Fibroblast of lung (primary cell): ENCODE data around the gene SPIB. TPM values are rescaled to one million over a fixed set of nuclear protein-coding genes. Genes with fewer than 3 reads are reported as not detected.

ENCODE experiments used
- DNase-seq, 2 donors: peaks; one replicate each; pipeline versions ENCODE4 v3.0.0 to v3.0.0-alpha.2; 2010; ENCODE audit warnings: low read depth in 2 of 2
- H2AFZ ChIP-seq: 2 replicates; pipeline ENCODE4 v1.5.1; 2012; ENCODE audit warnings: low read length, control low read depth, inconsistent platforms
- H3K27ac ChIP-seq: 2 replicates; pipeline ENCODE4 v1.5.1; 2011; ENCODE audit warnings: low read length, control low read depth; ENCODE audit not compliant: insufficient read depth
- H3K27me3 ChIP-seq: 2 replicates; pipeline ENCODE4 v1.5.1; 2011; ENCODE audit warnings: mild to moderate bottlenecking, low read length; ENCODE audit not compliant: control insufficient read depth, insufficient read depth
- H3K36me3 ChIP-seq: 2 replicates; pipeline ENCODE4 v1.5.1; 2011; ENCODE audit warnings: low read length; ENCODE audit not compliant: control insufficient read depth, insufficient read depth
- H3K4me1 ChIP-seq: 2 replicates; pipeline ENCODE4 v1.5.1; 2011; ENCODE audit warnings: low read length; ENCODE audit not compliant: control insufficient read depth, insufficient read depth; ENCODE audit errors: extremely low read depth
- H3K4me2 ChIP-seq: 2 replicates; pipeline ENCODE4 v1.5.1; 2011; ENCODE audit warnings: low read length, control low read depth; ENCODE audit not compliant: insufficient read depth; ENCODE audit errors: extremely low read depth
- H3K4me3 ChIP-seq, 4 experiments: fragments of 200-600 bp in 1 of 4; sonication (generic) in 1 of 4; replicated peaks in 1 of 4; 2 replicates each; pipeline ENCODE4 v1.5.1; 2011 to 2016; ENCODE audit warnings: low read length in 4 of 4, low read depth in 3 of 4, mild to moderate bottlenecking in 3 of 4, control low read depth in 2 of 4, inconsistent platforms in 1 of 4, mixed read lengths in 1 of 4; ENCODE audit not compliant: insufficient read depth in 1 of 4; ENCODE audit errors: control extremely low read depth in 1 of 4
- H3K79me2 ChIP-seq: 2 replicates; pipeline ENCODE4 v1.5.1; 2012; ENCODE audit warnings: mild to moderate bottlenecking, low read length, inconsistent platforms; ENCODE audit not compliant: control insufficient read depth, insufficient read depth
- H3K9ac ChIP-seq: 2 replicates; pipeline ENCODE4 v1.5.1; 2011; ENCODE audit warnings: mild to moderate bottlenecking, low read length, control low read depth; ENCODE audit not compliant: insufficient read depth
- H3K9me3 ChIP-seq: 2 replicates; pipeline ENCODE4 v1.5.1; 2012; ENCODE audit warnings: low read depth, low read length; ENCODE audit not compliant: control insufficient read depth, insufficient read depth
- H4K20me1 ChIP-seq: 2 replicates; pipeline ENCODE4 v1.5.1; 2011; ENCODE audit warnings: low read length; ENCODE audit not compliant: control insufficient read depth, insufficient read depth; ENCODE audit errors: extremely low read depth
- EZH2 ChIP-seq: IDR thresholded peaks from 2 replicates; pipeline ENCODE4 v1.5.1; 2012; ENCODE audit warnings: low read length, control low read depth, mild to moderate bottlenecking; ENCODE audit errors: missing control alignments
- polyA plus RNA-seq, 2 donors: library from polyadenylated mRNA; depleted of rRNA in 1 of 2; stranded (reverse) in 1 of 2; unstranded in 1 of 2; fragments of >200 nt; gene quantifications; 2 replicates each; pipeline ENCODE4 v1.2.1, GENCODE V29; 2011 to 2012; ENCODE audit warnings: missing spikeins in 1 of 2
- total RNA-seq: library from RNA; depleted of rRNA; stranded (reverse); fragments of >200 nt; gene quantifications from 2 replicates; pipeline ENCODE4 v1.2.1, GENCODE V29; 2014
- TF ChIP-seq, protein P1 (sequence below), 2 donors: IDR thresholded peaks in 1 of 2; conservative IDR thresholded peaks in 1 of 2; 1 replicate in 1 of 2; 2 replicates in 1 of 2; pipeline ENCODE4 v1.5.1; 2011 to 2012; ENCODE audit warnings: low read length in 2 of 2, control low read depth in 1 of 2, inconsistent platforms in 1 of 2, low read depth in 1 of 2, mild to moderate bottlenecking in 1 of 2

Gene SPIB
- total and polyA plus RNA-seq, 2 donors (not counting 1 experiment from before 2014, with no cell fraction given) = not detected

DNA sequence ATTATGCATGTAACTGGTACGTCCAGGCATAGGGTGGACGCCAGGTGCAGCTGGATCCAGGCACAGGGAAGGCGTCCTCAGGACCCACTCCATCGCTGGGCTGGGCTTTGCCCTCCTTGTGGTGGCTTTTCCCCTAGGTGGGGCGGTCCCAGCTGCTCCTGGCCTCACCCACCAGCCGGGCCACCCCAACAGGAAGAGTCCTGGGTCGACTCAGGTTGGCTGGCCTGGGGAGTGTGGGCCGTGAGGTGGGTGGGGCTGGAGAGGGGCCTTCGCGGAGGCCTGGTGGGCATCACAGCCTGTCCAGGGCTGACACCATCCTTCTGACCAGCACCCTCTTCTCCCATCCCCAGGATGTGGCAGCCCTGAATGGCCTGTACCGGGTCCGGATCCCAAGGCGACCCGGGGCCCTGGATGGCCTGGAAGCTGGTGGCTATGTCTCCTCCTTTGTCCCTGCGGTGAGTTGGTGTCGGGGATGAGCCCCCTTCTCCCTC lies 61.1 kb downstream of the SPIB start:
- H4K20me1 ChIP-seq = no peaks in the 10 kb centered on the region
- no peak for DNase-seq
- H3K27me3 ChIP-seq = no peaks in the 10 kb centered on the region
- TF ChIP-seq EZH2 = no peak
- TF ChIP-seq, protein P1, sequence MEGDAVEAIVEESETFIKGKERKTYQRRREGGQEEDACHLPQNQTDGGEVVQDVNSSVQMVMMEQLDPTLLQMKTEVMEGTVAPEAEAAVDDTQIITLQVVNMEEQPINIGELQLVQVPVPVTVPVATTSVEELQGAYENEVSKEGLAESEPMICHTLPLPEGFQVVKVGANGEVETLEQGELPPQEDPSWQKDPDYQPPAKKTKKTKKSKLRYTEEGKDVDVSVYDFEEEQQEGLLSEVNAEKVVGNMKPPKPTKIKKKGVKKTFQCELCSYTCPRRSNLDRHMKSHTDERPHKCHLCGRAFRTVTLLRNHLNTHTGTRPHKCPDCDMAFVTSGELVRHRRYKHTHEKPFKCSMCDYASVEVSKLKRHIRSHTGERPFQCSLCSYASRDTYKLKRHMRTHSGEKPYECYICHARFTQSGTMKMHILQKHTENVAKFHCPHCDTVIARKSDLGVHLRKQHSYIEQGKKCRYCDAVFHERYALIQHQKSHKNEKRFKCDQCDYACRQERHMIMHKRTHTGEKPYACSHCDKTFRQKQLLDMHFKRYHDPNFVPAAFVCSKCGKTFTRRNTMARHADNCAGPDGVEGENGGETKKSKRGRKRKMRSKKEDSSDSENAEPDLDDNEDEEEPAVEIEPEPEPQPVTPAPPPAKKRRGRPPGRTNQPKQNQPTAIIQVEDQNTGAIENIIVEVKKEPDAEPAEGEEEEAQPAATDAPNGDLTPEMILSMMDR (conservative IDR thresholded peaks at IDR 0.05 in 1 of 2, IDR thresholded peaks at IDR 0.05 in 1 of 2; ENCODE audit: low read depth in 1 of 2, low read length in 2 of 2) = no peak
- no peak overlapping the region for H3K9ac ChIP-seq
- no peak overlapping the region for H3K4me2 ChIP-seq
- peaks cover 9% of the 10 kb centered on the region for H3K36me3 ChIP-seq
- H3K79me2 ChIP-seq = peaks cover 8% of the 10 kb centered on the region
- no peak overlapping the region for H3K27ac ChIP-seq
- H3K9me3 ChIP-seq = no peaks in the 10 kb centered on the region
- H3K4me3 ChIP-seq = no peak overlapping the region
- no peak overlapping the region for H2AFZ ChIP-seq
- no peaks in the 10 kb centered on the region for H3K4me1 ChIP-seq

DNA sequence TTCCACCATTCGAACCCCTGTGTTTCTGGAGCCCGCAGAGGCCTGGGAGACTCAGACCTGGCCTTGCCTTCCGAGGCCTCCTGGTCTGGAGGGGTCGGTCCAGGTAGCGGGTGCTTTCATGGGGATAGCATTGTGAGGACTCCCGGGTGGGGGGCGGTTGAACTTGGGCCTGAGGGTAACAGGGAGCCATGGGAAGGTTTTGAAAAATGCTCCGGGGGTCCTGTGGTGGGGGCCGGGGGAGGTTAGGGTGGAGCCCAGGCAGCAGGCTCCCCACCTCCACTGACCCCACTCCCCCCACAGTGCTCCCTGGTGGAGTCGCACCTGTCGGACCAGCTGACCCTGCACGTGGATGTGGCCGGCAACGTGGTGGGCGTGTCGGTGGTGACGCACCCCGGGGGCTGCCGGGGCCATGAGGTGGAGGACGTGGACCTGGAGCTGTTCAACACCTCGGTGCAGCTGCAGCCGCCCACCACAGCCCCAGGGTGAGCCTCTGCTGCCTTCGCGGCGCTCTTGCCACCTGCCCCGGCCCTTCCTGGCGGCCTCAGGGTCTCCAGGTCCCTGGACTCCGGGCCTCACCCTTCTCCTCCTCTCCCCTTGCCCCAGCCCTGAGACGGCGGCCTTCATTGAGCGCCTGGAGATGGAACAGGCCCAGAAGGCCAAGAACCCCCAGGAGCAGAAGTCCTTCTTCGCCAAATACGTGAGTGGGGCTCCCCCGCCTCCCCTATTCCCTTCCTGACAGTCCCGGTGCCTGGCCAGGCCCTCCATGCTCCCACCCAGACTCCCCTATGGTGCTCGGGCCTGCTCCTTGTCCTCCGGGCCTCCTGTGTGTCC lies 61.8 kb downstream of the SPIB start:
- Histone ChIP-seq H3K27me3 (no peaks in the 10 kb centered on the region), H3K36me3 (peaks cover 9% of the 10 kb centered on the region), H3K27ac (no peak overlapping the region), H3K4me2 (no peak overlapping the region), H3K9ac (no peak overlapping the region), H3K4me1 (no peaks in the 10 kb centered on the region), H2AFZ (no peak overlapping the region), H3K9me3 (no peaks in the 10 kb centered on the region), H4K20me1 (no peaks in the 10 kb centered on the region), H3K79me2 (peaks cover 8% of the 10 kb centered on the region), H3K4me3 (no peak overlapping the region)
- no peak for DNase-seq
- no peak for TF ChIP-seq EZH2

Other genes starting within 250 kb of the SPIB start
- gene MYH14, start 215.3 kb upstream of the SPIB start, total RNA-seq = not detected in 2 replicates
- not detected in 2 replicates for gene MYH14, start 215.3 kb upstream of the SPIB start, polyA plus RNA-seq
- gene KCNC3, start 89.6 kb upstream of the SPIB start, total RNA-seq = under 0.01 TPM in 1 of 2 replicates, not detected in the other
- 0.01 TPM in 2 replicates for gene KCNC3, start 89.6 kb upstream of the SPIB start, polyA plus RNA-seq
- gene NAPSA, start 53.3 kb upstream of the SPIB start, total RNA-seq = under 0.01 and 0.17 TPM in 2 replicates
- 0.03 and 0.15 TPM in 2 replicates for gene NAPSA, start 53.3 kb upstream of the SPIB start, polyA plus RNA-seq
- 75.5 and 82.4 TPM in 2 replicates for gene NR1H2, start 42.5 kb upstream of the SPIB start, total RNA-seq
- gene NR1H2, start 42.5 kb upstream of the SPIB start, polyA plus RNA-seq = 30.3 and 30.4 TPM in 2 replicates
- 16.4 and 23.6 TPM in 2 replicates for gene POLD1, start 34.6 kb upstream of the SPIB start, total RNA-seq
- gene POLD1, start 34.6 kb upstream of the SPIB start, polyA plus RNA-seq = 4.0 and 10.1 TPM in 2 replicates
- gene MYBPC2, start 14.0 kb downstream of the SPIB start, total RNA-seq = under 0.01 and 0.26 TPM in 2 replicates
- 0.02 TPM in 1 of 2 replicates, not detected in the other for gene MYBPC2, start 14.0 kb downstream of the SPIB start, polyA plus RNA-seq
- gene EMC10, start 57.6 kb downstream of the SPIB start, total RNA-seq = 24.1 and 40.8 TPM in 2 replicates
- gene EMC10, start 57.6 kb downstream of the SPIB start, polyA plus RNA-seq = 37.5 and 42.7 TPM in 2 replicates
- 0.51 and 0.66 TPM in 2 replicates for gene GARIN5A, start 57.9 kb downstream of the SPIB start, total RNA-seq
- 0.11 and 0.24 TPM in 2 replicates for gene GARIN5A, start 57.9 kb downstream of the SPIB start, polyA plus RNA-seq
- gene JOSD2, start 92.3 kb downstream of the SPIB start, total RNA-seq = 38.3 and 48.6 TPM in 2 replicates
- gene JOSD2, start 92.3 kb downstream of the SPIB start, polyA plus RNA-seq = 16.3 and 17.3 TPM in 2 replicates
- not detected in 2 replicates for gene ASPDH, start 95.0 kb downstream of the SPIB start, total RNA-seq
- not detected in 2 replicates for gene ASPDH, start 95.0 kb downstream of the SPIB start, polyA plus RNA-seq
- gene LRRC4B, start 149.5 kb downstream of the SPIB start, total RNA-seq = 0.17 and 0.26 TPM in 2 replicates
- 0.02 TPM in 2 replicates for gene LRRC4B, start 149.5 kb downstream of the SPIB start, polyA plus RNA-seq
- not detected in 2 replicates for gene SYT3, start 220.9 kb downstream of the SPIB start, total RNA-seq
- not detected in 2 replicates for gene SYT3, start 220.9 kb downstream of the SPIB start, polyA plus RNA-seq
- not detected in 2 replicates for gene C19orf81, start 230.5 kb downstream of the SPIB start, total RNA-seq
- not detected in 2 replicates for gene C19orf81, start 230.5 kb downstream of the SPIB start, polyA plus RNA-seq